HEK293 (cell line): ENCODE results near the gene ESRRG.

Source experiments
- CTCF ChIA-PET: fragments of 350-600 bp; formaldehyde crosslinking; extraction: SDS; loops from one replicate; lab custom pipeline; 2021; ENCODE audit warnings: antibody characterized with exemption; lab: Yijun Ruan, JAX
- POLR2A ChIA-PET: fragments of 300-600 bp; formaldehyde crosslinking; extraction: SDS; loops from one replicate; lab custom pipeline; 2020; ENCODE audit warnings: antibody characterized with exemption, inconsistent platforms; lab: Yijun Ruan, JAX
- H3K27ac ChIP-seq: fragments of 200-500 bp; sonication (Bioruptor generic); 2 replicates; pipeline ENCODE4 v1.5.1; 2014; ENCODE audit warnings: low read depth, low read length, control low read depth, inconsistent platforms; ENCODE audit errors: extremely low read depth
- H3K36me3 ChIP-seq, 2 experiments: fragments of 200-500 bp in 1 of 2; sonication (Bioruptor generic) in 1 of 2; 1 replicate in 1 of 2; 2 replicates in 1 of 2; pipeline ENCODE4 v1.5.1; 2014 to 2017; ENCODE audit warnings: inconsistent platforms in 2 of 2, low read length in 2 of 2; ENCODE audit not compliant: control insufficient read depth in 2 of 2, insufficient read depth in 1 of 2
- H3K4me1 ChIP-seq: fragments of 200-500 bp; sonication (Bioruptor generic); 2 replicates; pipeline ENCODE4 v1.5.1; 2014; ENCODE audit warnings: mild to moderate bottlenecking, low read length, inconsistent platforms; ENCODE audit not compliant: control insufficient read depth, insufficient read depth
- H3K4me3 ChIP-seq: 2 replicates; pipeline ENCODE4 v1.5.1; 2011; ENCODE audit warnings: low read depth, mild to moderate bottlenecking, control low read depth, low read length, moderate library complexity
- H3K9me3 ChIP-seq: fragments of 200-500 bp; sonication (Bioruptor generic); 2 replicates; pipeline ENCODE4 v1.5.1; 2014; ENCODE audit warnings: low read depth, low read length, inconsistent platforms; ENCODE audit not compliant: control insufficient read depth, insufficient read depth
- INSM2 ChIP-seq: fragments of 450-650 bp; formaldehyde crosslinking; IDR thresholded peaks from 2 replicates; pipeline ENCODE4 v1.5.1; 2016; ENCODE audit warnings: missing biosample characterization, missing genetic modification characterization
- KLF8 ChIP-seq: fragments of 450-650 bp; formaldehyde crosslinking; IDR thresholded peaks from 2 replicates; pipeline ENCODE4 v1.5.1; 2016; ENCODE audit warnings: missing biosample characterization, missing genetic modification characterization
- PRDM1 ChIP-seq: fragments of 450-650 bp; formaldehyde crosslinking; IDR thresholded peaks from 2 replicates; pipeline ENCODE4; 2016; ENCODE audit warnings: missing biosample characterization, missing genetic modification characterization
- SALL2 ChIP-seq: fragments of 450-650 bp; formaldehyde crosslinking; IDR thresholded peaks from 2 replicates; pipeline ENCODE4 v1.5.0; 2017; ENCODE audit warnings: missing biosample characterization, mild to moderate bottlenecking, missing genetic modification characterization, borderline replicate concordance
- ZFP37 ChIP-seq: fragments of 450-650 bp; formaldehyde crosslinking; IDR thresholded peaks from 2 replicates; pipeline ENCODE4 v1.5.1; 2016; ENCODE audit warnings: missing biosample characterization, missing genetic modification characterization
- ZIC2 ChIP-seq: fragments of 450-650 bp; formaldehyde crosslinking; IDR thresholded peaks from 2 replicates; pipeline ENCODE4 v1.5.1; 2016; ENCODE audit warnings: missing biosample characterization, missing genetic modification characterization
- ZNF121 ChIP-seq: fragments of 450-650 bp; formaldehyde crosslinking; IDR thresholded peaks from 2 replicates; pipeline ENCODE4 v1.5.1; 2016; ENCODE audit warnings: missing biosample characterization, missing genetic modification characterization
- ZNF138 ChIP-seq: fragments of 450-650 bp; formaldehyde crosslinking; IDR thresholded peaks from 2 replicates; pipeline ENCODE4 v1.5.1; 2016; ENCODE audit warnings: missing biosample characterization, missing genetic modification characterization, borderline replicate concordance
- ZNF19 ChIP-seq: fragments of 450-650 bp; formaldehyde crosslinking; IDR thresholded peaks from 2 replicates; pipeline ENCODE4; 2016; ENCODE audit warnings: missing biosample characterization, missing genetic modification characterization, low read depth
- ZNF274 ChIP-seq, 2 experiments: fragments of 200-500 bp in 1 of 2; fragments of 450-650 bp in 1 of 2; sonication (Bioruptor generic) in 1 of 2; formaldehyde crosslinking in 1 of 2; IDR thresholded peaks; 2 replicates each; pipeline versions ENCODE4 v1.5.1 to v1.6.1; 2014 to 2016; ENCODE audit warnings: borderline replicate concordance in 1 of 2, inconsistent platforms in 1 of 2, low read length in 1 of 2, missing biosample characterization in 1 of 2, missing genetic modification characterization in 1 of 2
- ZNF449 ChIP-seq: fragments of 450-650 bp; formaldehyde crosslinking; IDR thresholded peaks from 2 replicates; pipeline ENCODE4 v1.5.1; 2017; ENCODE audit warnings: missing biosample characterization, mild to moderate bottlenecking, missing genetic modification characterization, moderate library complexity
- ZNF610 ChIP-seq: fragments of 450-650 bp; formaldehyde crosslinking; IDR thresholded peaks from 2 replicates; pipeline ENCODE4 v1.5.1; 2016; ENCODE audit warnings: missing biosample characterization, missing genetic modification characterization, borderline replicate concordance
- ZNF701 ChIP-seq: fragments of 450-650 bp; formaldehyde crosslinking; IDR thresholded peaks from 2 replicates; pipeline ENCODE4 v1.5.1; 2016; ENCODE audit warnings: missing biosample characterization, missing genetic modification characterization
- ZNF707 ChIP-seq: fragments of 450-650 bp; formaldehyde crosslinking; IDR thresholded peaks from 2 replicates; pipeline ENCODE4 v1.5.1; 2016; ENCODE audit warnings: missing biosample characterization, missing genetic modification characterization
- ZNF837 ChIP-seq: fragments of 450-650 bp; formaldehyde crosslinking; IDR thresholded peaks from 2 replicates; pipeline ENCODE4 v1.5.1; 2016; ENCODE audit warnings: missing biosample characterization, missing genetic modification characterization
- TF ChIP-seq, protein P1 (sequence below): fragments of 450-650 bp; formaldehyde crosslinking; IDR thresholded peaks from 2 replicates; pipeline ENCODE4; 2016; ENCODE audit warnings: missing biosample characterization, missing genetic modification characterization
- TF ChIP-seq, protein P2 (sequence below): fragments of 450-650 bp; formaldehyde crosslinking; IDR thresholded peaks from 2 replicates; pipeline ENCODE4 v1.5.1; 2016; ENCODE audit warnings: missing biosample characterization, missing genetic modification characterization
- TF ChIP-seq, protein P3 (sequence below): fragments of 450-650 bp; formaldehyde crosslinking; IDR thresholded peaks from 2 replicates; pipeline ENCODE4 v1.5.1; 2016; ENCODE audit warnings: missing biosample characterization, missing genetic modification characterization
- TF ChIP-seq, protein P4 (sequence below): fragments of 450-650 bp; formaldehyde crosslinking; IDR thresholded peaks from 2 replicates; pipeline ENCODE4 v1.5.1; 2017; ENCODE audit warnings: missing biosample characterization, missing genetic modification characterization

The ESRRG gene

DNA sequence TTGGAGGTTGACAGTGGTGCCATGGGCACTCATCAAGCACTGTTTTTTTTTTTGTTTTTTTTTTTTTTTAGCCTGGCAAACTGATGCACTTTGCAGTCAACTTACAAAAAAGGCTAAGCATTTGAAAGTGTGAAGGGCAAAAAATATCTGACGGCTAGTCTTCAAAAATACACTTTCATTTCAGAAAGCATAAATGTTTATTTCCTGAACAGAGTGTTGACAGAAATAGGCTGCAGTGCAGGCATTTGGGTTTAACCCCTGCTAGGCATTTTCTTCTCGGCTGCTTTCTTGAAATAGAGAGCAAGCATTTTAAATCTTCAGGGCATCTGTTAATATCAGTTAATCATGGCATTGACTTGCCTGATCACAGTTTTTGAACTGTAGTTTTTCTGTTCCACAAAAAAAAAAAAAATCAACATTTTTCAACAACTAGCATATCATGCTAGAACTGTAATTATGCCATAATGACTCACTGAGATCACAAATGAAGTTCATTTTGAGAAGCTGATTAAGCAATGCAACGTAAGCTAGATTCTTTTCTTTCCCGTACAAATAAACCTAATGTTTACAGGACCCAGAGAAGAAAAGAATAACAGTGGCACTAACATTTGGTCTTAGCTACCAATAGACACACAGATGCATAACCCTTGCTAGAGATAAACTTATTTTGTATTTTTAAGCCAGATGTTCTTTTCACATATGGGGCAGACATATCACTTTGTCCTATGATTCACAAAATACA, 199.6 kb downstream of the ESRRG start (continued):
- TF ChIP-seq ZNF138 (tag by site-specific recombination): no peak

- POLR2A ChIA-PET: no interaction called here
These were observed 200.2 kb downstream of the ESRRG start for GRCh38 chr1:216523043-216523442.

GRCh38 chr1:216521477-216521876, 201.8 kb downstream of the ESRRG start:
- ChIA-PET POLR2A (no interaction called here), CTCF (no interaction called here)
- H3K4me3 ChIP-seq: no peak overlapping the region
- H3K27ac ChIP-seq: no peak overlapping the region
- no peaks in the 10 kb centered on the region for H3K4me1 ChIP-seq
- H3K9me3 ChIP-seq: no peaks in the 10 kb centered on the region
- no peaks in the 10 kb centered on the region for H3K36me3 ChIP-seq
- TF ChIP-seq ZNF701 (tag by site-specific recombination) (no peak), INSM2 (no peak), ZNF19 (tag by site-specific recombination) (no peak), ZFP37 (tag by site-specific recombination) (no peak), ZNF610 (tag by site-specific recombination) (no peak), ZNF274 (IDR thresholded peaks at IDR 0.05; ENCODE audit: low read length) (no peak), ZNF274 (tag by site-specific recombination; IDR thresholded peaks at IDR 0.05; ENCODE audit: borderline replicate concordance) (no peak)
- TF ChIP-seq, protein P1, sequence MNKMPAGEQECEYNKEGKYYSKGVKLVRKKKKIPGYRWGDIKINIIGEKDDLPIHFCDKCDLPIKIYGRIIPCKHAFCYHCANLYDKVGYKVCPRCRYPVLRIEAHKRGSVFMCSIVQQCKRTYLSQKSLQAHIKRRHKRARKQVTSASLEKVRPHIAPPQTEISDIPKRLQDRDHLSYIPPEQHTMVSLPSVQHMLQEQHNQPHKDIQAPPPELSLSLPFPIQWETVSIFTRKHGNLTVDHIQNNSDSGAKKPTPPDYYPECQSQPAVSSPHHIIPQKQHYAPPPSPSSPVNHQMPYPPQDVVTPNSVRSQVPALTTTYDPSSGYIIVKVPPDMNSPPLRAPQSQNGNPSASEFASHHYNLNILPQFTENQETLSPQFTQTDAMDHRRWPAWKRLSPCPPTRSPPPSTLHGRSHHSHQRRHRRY (tag by site-specific recombination): no peak

More at GRCh38 chr1:216523043-216523442, 200.2 kb downstream of the ESRRG start:
- H3K36me3 ChIP-seq: no peaks in the 10 kb centered on the region
- CTCF ChIA-PET: no interaction called here
- TF ChIP-seq KLF8 (tag by site-specific recombination): no peak
- no peak for TF ChIP-seq SALL2
- no peak for TF ChIP-seq ZNF837
- TF ChIP-seq, protein P2, sequence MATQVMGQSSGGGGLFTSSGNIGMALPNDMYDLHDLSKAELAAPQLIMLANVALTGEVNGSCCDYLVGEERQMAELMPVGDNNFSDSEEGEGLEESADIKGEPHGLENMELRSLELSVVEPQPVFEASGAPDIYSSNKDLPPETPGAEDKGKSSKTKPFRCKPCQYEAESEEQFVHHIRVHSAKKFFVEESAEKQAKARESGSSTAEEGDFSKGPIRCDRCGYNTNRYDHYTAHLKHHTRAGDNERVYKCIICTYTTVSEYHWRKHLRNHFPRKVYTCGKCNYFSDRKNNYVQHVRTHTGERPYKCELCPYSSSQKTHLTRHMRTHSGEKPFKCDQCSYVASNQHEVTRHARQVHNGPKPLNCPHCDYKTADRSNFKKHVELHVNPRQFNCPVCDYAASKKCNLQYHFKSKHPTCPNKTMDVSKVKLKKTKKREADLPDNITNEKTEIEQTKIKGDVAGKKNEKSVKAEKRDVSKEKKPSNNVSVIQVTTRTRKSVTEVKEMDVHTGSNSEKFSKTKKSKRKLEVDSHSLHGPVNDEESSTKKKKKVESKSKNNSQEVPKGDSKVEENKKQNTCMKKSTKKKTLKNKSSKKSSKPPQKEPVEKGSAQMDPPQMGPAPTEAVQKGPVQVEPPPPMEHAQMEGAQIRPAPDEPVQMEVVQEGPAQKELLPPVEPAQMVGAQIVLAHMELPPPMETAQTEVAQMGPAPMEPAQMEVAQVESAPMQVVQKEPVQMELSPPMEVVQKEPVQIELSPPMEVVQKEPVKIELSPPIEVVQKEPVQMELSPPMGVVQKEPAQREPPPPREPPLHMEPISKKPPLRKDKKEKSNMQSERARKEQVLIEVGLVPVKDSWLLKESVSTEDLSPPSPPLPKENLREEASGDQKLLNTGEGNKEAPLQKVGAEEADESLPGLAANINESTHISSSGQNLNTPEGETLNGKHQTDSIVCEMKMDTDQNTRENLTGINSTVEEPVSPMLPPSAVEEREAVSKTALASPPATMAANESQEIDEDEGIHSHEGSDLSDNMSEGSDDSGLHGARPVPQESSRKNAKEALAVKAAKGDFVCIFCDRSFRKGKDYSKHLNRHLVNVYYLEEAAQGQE (tag by site-specific recombination): no peak
- TF ChIP-seq ZIC2 (tag by site-specific recombination): no peak
- TF ChIP-seq ZNF449 (tag by site-specific recombination): no peak
- TF ChIP-seq PRDM1 (tag by site-specific recombination): no peak
- TF ChIP-seq, protein P3, sequence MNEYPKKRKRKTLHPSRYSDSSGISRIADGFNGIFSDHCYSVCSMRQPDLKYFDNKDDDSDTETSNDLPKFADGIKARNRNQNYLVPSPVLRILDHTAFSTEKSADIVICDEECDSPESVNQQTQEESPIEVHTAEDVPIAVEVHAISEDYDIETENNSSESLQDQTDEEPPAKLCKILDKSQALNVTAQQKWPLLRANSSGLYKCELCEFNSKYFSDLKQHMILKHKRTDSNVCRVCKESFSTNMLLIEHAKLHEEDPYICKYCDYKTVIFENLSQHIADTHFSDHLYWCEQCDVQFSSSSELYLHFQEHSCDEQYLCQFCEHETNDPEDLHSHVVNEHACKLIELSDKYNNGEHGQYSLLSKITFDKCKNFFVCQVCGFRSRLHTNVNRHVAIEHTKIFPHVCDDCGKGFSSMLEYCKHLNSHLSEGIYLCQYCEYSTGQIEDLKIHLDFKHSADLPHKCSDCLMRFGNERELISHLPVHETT (tag by site-specific recombination): no peak
- TF ChIP-seq, protein P4, sequence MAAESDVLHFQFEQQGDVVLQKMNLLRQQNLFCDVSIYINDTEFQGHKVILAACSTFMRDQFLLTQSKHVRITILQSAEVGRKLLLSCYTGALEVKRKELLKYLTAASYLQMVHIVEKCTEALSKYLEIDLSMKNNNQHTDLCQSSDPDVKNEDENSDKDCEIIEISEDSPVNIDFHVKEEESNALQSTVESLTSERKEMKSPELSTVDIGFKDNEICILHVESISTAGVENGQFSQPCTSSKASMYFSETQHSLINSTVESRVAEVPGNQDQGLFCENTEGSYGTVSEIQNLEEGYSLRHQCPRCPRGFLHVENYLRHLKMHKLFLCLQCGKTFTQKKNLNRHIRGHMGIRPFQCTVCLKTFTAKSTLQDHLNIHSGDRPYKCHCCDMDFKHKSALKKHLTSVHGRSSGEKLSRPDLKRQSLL (tag by site-specific recombination): no peak
- TF ChIP-seq ZNF121 (tag by site-specific recombination): no peak
- TF ChIP-seq ZNF707 (tag by site-specific recombination): no peak
- H3K9me3 ChIP-seq: no peaks in the 10 kb centered on the region
- no peaks in the 10 kb centered on the region for H3K4me1 ChIP-seq
- H3K4me3 ChIP-seq: no peak overlapping the region
- no peak overlapping the region for H3K27ac ChIP-seq
